Transverse colon (tissue), 4 donors: ENCODE measurements around the gene KIF1C. TPM values are rescaled to one million over a fixed set of nuclear protein-coding genes. Genes with fewer than 3 reads are reported as not detected.

Experiments
- DNase-seq: peaks from one replicate; pipeline ENCODE4 v3.0.0-alpha.2; 2019
- H3K27ac ChIP-seq, 4 donors: fragments of 200-600 bp; sonication (generic); 2 replicates each; pipeline ENCODE4 v1.5.1; 2016 to 2018; ENCODE audit warnings: inconsistent platforms in 4 of 4
- H3K27me3 ChIP-seq: fragments of 200-600 bp; sonication (generic); 2 replicates; pipeline ENCODE4 v1.5.1; 2017; ENCODE audit warnings: inconsistent platforms
- H3K36me3 ChIP-seq, 4 donors: fragments of 200-600 bp; sonication (generic); 2 replicates each; pipeline ENCODE4 v1.5.1; 2017 to 2019; ENCODE audit warnings: inconsistent platforms in 4 of 4
- H3K4me1 ChIP-seq, 4 donors: fragments of 200-600 bp; sonication (generic); 2 replicates each; pipeline ENCODE4 v1.5.1; 2017 to 2020; ENCODE audit warnings: inconsistent platforms in 4 of 4
- H3K4me3 ChIP-seq, 4 donors: fragments of 200-600 bp; sonication (generic); 1 replicate in 1 of 4; 2 replicates in 3 of 4; pipeline versions ENCODE4 v1.5.1 to v1.6.1; 2017 to 2019; ENCODE audit warnings: inconsistent platforms in 4 of 4
- H3K9me3 ChIP-seq, 2 donors: fragments of 200-600 bp; sonication (generic); 2 replicates each; pipeline ENCODE4 v1.5.1; 2017 to 2019; ENCODE audit warnings: inconsistent platforms in 2 of 2
- EP300 ChIP-seq: sonication (generic); formaldehyde crosslinking; IDR thresholded peaks from one replicate; pipeline ENCODE4 v1.6.1; 2017; ENCODE audit warnings: antibody characterized with exemption, low read depth
- POLR2A ChIP-seq: fragments of 450-650 bp; IDR thresholded peaks from one replicate; pipeline ENCODE4 v1.6.1; 2016; ENCODE audit warnings: antibody characterized with exemption, mild to moderate bottlenecking, moderate library complexity
- POLR2AphosphoS5 ChIP-seq, 3 donors: sonication (generic); formaldehyde crosslinking; IDR thresholded peaks; one replicate each; pipeline ENCODE4 v1.6.1; 2016; ENCODE audit warnings: antibody characterized with exemption in 3 of 3
- WGBS, 2 donors: methylation state at CpG; one replicate each; pipeline ENCODE4 v1.1.5; 2018; ENCODE audit warnings: low coverage in 1 of 2; 5-methylcytosine and 5-hydroxymethylcytosine counted together
- in situ Hi-C, 4 donors: fragments of 200-750 bp; cut with MboI; loops; one replicate each; pipeline versions ENCODE4 v1.15.0 to v1.15.1; 2017; ENCODE audit warnings: low sequenced_read_pairs in 3 of 4, low pct_ligation_motif_present in 1 of 4, low pct_unique_long_range_greater_than_20kb in 1 of 4
- intact Hi-C: fragments of 100-400 bp; cut with DNase I; formaldehyde crosslinking; loops from one replicate; pipeline ENCODE4 v1.15.1; 2023; ENCODE audit warnings: low total_unique reads
- total RNA-seq, 4 donors: library from RNA; depleted of rRNA; stranded (reverse); fragments of >200 nt; gene quantifications; one replicate each; pipeline ENCODE4 v1.1.0, GENCODE V29; 2016
- TF ChIP-seq, protein P1 (sequence below), 5 experiments: fragments of 200-600 bp in 3 of 5; fragments of 450-650 bp in 2 of 5; sonication (generic) in 3 of 5; IDR thresholded peaks; 1 replicate in 2 of 5; 2 replicates in 3 of 5; pipeline ENCODE4 v1.5.1; 2016 to 2017; ENCODE audit warnings: antibody characterized with exemption in 5 of 5, inconsistent platforms in 3 of 5, mild to moderate bottlenecking in 2 of 5, moderate library complexity in 1 of 5

KIF1C gene
- total RNA-seq, 4 donors from 2014 or later, result 106 to 125 (median 114) TPM

DNA sequence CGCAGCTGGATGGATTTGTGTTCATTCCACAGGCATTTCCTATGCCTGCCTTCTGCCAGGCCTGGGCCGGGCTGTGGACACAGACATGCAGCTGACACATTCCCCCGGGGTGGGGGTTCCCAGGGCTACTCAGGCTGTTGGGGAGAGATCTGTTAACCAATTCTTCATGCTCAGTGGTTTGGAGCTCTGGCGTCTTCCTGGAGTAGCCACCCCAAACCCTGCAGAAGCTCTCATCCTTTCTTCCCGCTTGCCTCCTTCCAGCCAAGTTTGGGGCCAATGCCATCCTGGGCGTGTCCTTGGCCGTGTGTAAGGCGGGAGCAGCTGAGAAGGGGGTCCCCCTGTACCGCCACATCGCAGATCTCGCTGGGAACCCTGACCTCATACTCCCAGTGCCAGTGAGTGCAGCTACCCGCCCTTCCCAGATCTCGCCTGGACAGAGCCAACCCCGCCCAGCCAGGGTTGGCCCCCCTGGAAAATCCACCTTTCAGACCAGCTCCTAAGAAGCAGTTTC is 44.2 kb upstream of the KIF1C start:
- H3K9me3 ChIP-seq, result no peaks in the 10 kb centered on the region
- H3K36me3 ChIP-seq, result no peaks in the 10 kb centered on the region
- H3K4me3 ChIP-seq, result no peak overlapping the region
- no peaks in the 10 kb centered on the region for H3K27me3 ChIP-seq
- 62 to 73% methylated on average over 2 to 14 of the region's 14 CpGs for WGBS, 2 donors
- peaks cover 6 to 29% (median 10%) of the 10 kb centered on the region in 4 donors for H3K4me1 ChIP-seq
- intact Hi-C loops (no loop called here), in situ Hi-C loops (no loop called here)
- TF ChIP-seq POLR2AphosphoS5 (IDR thresholded peaks at IDR 0.05) (no peak), EP300 (no peak), POLR2A (no peak)
- TF ChIP-seq, protein P1, sequence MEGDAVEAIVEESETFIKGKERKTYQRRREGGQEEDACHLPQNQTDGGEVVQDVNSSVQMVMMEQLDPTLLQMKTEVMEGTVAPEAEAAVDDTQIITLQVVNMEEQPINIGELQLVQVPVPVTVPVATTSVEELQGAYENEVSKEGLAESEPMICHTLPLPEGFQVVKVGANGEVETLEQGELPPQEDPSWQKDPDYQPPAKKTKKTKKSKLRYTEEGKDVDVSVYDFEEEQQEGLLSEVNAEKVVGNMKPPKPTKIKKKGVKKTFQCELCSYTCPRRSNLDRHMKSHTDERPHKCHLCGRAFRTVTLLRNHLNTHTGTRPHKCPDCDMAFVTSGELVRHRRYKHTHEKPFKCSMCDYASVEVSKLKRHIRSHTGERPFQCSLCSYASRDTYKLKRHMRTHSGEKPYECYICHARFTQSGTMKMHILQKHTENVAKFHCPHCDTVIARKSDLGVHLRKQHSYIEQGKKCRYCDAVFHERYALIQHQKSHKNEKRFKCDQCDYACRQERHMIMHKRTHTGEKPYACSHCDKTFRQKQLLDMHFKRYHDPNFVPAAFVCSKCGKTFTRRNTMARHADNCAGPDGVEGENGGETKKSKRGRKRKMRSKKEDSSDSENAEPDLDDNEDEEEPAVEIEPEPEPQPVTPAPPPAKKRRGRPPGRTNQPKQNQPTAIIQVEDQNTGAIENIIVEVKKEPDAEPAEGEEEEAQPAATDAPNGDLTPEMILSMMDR (IDR thresholded peaks at IDR 0.05), result no peak
- no peak overlapping the region for H3K27ac ChIP-seq
- DNase-seq, result no peak

DNA sequence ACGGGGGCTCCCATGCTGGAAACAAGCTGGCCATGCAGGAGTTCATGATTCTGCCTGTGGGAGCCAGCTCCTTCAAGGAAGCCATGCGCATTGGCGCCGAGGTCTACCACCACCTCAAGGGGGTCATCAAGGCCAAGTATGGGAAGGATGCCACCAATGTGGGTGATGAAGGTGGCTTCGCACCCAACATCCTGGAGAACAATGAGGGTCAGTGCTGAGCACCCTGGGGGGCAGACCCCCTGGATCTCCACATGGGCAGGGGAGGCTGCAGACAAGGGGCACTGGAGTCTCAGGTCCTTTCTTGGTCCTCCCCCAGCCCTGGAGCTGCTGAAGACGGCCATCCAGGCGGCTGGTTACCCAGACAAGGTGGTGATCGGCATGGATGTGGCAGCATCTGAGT is 42.7 kb upstream of the KIF1C start:
- WGBS, 2 donors, result 95% methylated on average over 8 of the region's 8 CpGs; no CpG with 5 or more reads in 1 of the 2 donors
- intact Hi-C loops (no loop called here), in situ Hi-C loops (no loop called here)
- peaks cover 0 to 7% (median 3%) of the 10 kb centered on the region in 4 donors for H3K36me3 ChIP-seq
- H3K9me3 ChIP-seq, result no peaks in the 10 kb centered on the region
- H3K27ac ChIP-seq, result no peak overlapping the region
- H3K4me3 ChIP-seq, result no peak overlapping the region
- H3K4me1 ChIP-seq, result peaks cover 6 to 25% (median 14%) of the 10 kb centered on the region in 4 donors
- H3K27me3 ChIP-seq, result no peaks in the 10 kb centered on the region
- DNase-seq, result no peak
- TF ChIP-seq POLR2A (no peak), EP300 (no peak), POLR2AphosphoS5 (IDR thresholded peaks at IDR 0.05) (no peak)
- TF ChIP-seq, protein P1 (IDR thresholded peaks at IDR 0.05), result no peak

DNA sequence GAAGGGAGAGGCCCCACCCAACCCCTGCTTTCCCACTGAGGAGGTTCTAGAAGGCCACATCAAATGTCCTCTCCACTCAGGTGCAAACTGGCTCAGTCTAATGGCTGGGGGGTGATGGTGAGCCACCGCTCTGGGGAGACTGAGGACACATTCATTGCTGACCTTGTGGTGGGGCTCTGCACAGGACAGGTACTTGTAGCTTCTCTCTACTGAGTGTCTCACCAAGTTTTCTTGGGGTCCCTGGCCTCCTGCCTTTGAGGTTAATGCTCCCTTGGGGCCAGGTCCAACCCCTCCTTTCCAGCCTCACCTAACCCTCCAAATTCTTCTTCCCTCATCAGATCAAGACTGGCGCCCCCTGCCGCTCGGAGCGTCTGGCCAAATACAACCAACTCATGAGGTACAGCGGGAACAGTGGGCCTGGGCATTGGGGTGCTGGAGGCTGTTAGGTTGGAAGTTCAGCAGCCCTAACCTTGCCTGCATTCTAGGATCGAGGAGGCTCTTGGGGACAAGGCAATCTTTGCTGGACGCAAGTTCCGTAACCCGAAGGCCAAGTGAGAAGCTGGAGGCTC is 41.2 kb upstream of the KIF1C start:
- no peak for DNase-seq
- Histone ChIP-seq H3K36me3 (peaks cover 0 to 7% (median 3%) of the 10 kb centered on the region in 4 donors), H3K27me3 (no peaks in the 10 kb centered on the region), H3K27ac (no peak overlapping the region), H3K4me3 (no peak overlapping the region), H3K4me1 (peaks cover 0 to 10% (median 5%) of the 10 kb centered on the region in 4 donors), H3K9me3 (no peaks in the 10 kb centered on the region)
- WGBS, 2 donors, result 66 to 81% methylated on average over 6 to 10 of the region's 10 CpGs
- TF ChIP-seq, protein P1 (IDR thresholded peaks at IDR 0.05), result no peak
- TF ChIP-seq EP300 (no peak), POLR2AphosphoS5 (IDR thresholded peaks at IDR 0.05) (no peak), POLR2A (no peak)
- intact Hi-C loops, result no loop called here
- in situ Hi-C loops, result no loop called here

DNA sequence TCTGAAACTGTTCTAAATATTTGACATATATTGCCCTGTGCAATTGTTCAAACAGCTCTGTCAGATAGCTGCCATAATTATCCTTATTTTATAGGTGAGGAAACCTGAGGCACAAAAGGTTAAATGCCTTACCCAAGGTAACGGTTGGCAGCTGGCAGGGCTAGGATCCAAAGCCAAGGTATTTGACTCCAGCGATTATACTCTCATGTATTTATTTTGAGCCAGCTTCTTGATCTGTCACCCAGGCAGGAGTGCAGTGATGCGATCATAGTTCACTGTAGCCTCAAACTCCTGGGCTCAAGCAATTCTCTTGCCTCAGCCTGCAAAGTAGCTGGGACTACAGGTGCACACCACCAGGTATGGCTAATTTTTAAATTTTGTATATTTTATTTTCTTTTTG is 39.6 kb upstream of the KIF1C start:
- H3K9me3 ChIP-seq, result no peaks in the 10 kb centered on the region
- no peak for TF ChIP-seq POLR2AphosphoS5 (IDR thresholded peaks at IDR 0.05)
- no peak for TF ChIP-seq EP300
- TF ChIP-seq POLR2A, result no peak
- TF ChIP-seq, protein P1 (IDR thresholded peaks at IDR 0.05), result no peak
- no peak overlapping the region for H3K27ac ChIP-seq
- no peaks in the 10 kb centered on the region for H3K27me3 ChIP-seq
- 42 to 71% methylated on average over 3 of the region's 3 CpGs for WGBS, 2 donors
- no peak for DNase-seq
- no peak overlapping the region for H3K4me3 ChIP-seq
- peaks cover 0 to 7% (median 3%) of the 10 kb centered on the region in 4 donors for H3K36me3 ChIP-seq
- in situ Hi-C loops, result no loop called here
- intact Hi-C loops, result no loop called here
- peaks cover 0 to 10% (median 5%) of the 10 kb centered on the region in 4 donors for H3K4me1 ChIP-seq
